Hepatocyte (in vitro differentiated cells): Measurements from ENCODE around the gene TTBK2. TPM values are rescaled to one million over a fixed set of nuclear protein-coding genes. Genes with fewer than 3 reads are reported as not detected.

Source experiments
- DNase-seq: peaks from one replicate; pipeline ENCODE4 v3.0.0-alpha.2; 2016; ENCODE audit warnings: low spot score
- H2AFZ ChIP-seq: fragments of 200-600 bp; sonication (generic); 2 replicates; pipeline ENCODE4 v1.6.0; 2016; ENCODE audit warnings: antibody characterized with exemption, mild to moderate bottlenecking
- H3K27ac ChIP-seq: fragments of 200-600 bp; sonication (generic); 2 replicates; pipeline ENCODE4 v1.5.1; 2016; ENCODE audit warnings: mild to moderate bottlenecking
- H3K27me3 ChIP-seq: fragments of 200-600 bp; sonication (generic); 2 replicates; pipeline ENCODE4 v1.6.1; 2016
- H3K36me3 ChIP-seq: fragments of 200-600 bp; sonication (generic); replicated peaks from 2 replicates; pipeline ENCODE4 v1.5.1; 2016; ENCODE audit warnings: low read depth; ENCODE audit not compliant: insufficient read depth
- H3K4me1 ChIP-seq: fragments of 200-600 bp; sonication (generic); 2 replicates; pipeline ENCODE4 v1.5.1; 2016; ENCODE audit warnings: mild to moderate bottlenecking, moderate library complexity; ENCODE audit not compliant: insufficient read depth
- H3K4me2 ChIP-seq: fragments of 200-600 bp; sonication (generic); 2 replicates; pipeline ENCODE4 v1.6.0; 2016
- H3K4me3 ChIP-seq: fragments of 200-600 bp; sonication (generic); 2 replicates; pipeline ENCODE4 v1.5.1; 2016; ENCODE audit warnings: mild to moderate bottlenecking
- H3K79me2 ChIP-seq: fragments of 200-600 bp; sonication (generic); 2 replicates; pipeline ENCODE4 v1.6.0; 2017; ENCODE audit warnings: mild to moderate bottlenecking
- H3K9me2 ChIP-seq: fragments of 200-600 bp; sonication (generic); replicated peaks from 2 replicates; pipeline ENCODE4 v1.6.0; 2017; ENCODE audit warnings: mild to moderate bottlenecking; ENCODE audit not compliant: insufficient read depth
- H3K9me3 ChIP-seq: fragments of 200-600 bp; sonication (generic); 2 replicates; pipeline ENCODE4 v1.5.1; 2016; ENCODE audit warnings: low read depth, mild to moderate bottlenecking
- H4K20me1 ChIP-seq: fragments of 200-600 bp; sonication (generic); 2 replicates; pipeline ENCODE4 v1.6.0; 2016; ENCODE audit warnings: mild to moderate bottlenecking; ENCODE audit not compliant: insufficient read depth, poor library complexity, severe bottlenecking
- EZH2 ChIP-seq: fragments of 200-600 bp; sonication (generic); IDR thresholded peaks from 2 replicates; pipeline ENCODE4 v1.6.1; 2016; ENCODE audit warnings: antibody characterized with exemption, mild to moderate bottlenecking, borderline replicate concordance
- EZH2phosphoT487 ChIP-seq: fragments of 200-600 bp; sonication (generic); IDR thresholded peaks from one replicate; pipeline ENCODE4 v1.6.1; 2018; ENCODE audit warnings: antibody characterized with exemption, mild to moderate bottlenecking, low read depth, moderate library complexity; ENCODE audit not compliant: unreplicated experiment, severe bottlenecking
- WGBS: methylation state at CpG from one replicate; pipeline ENCODE4 v1.1.6; 2016; ENCODE audit warnings: low lambda C conversion rate; ENCODE audit errors: missing lambda C conversion rate; 5-methylcytosine and 5-hydroxymethylcytosine counted together
- polyA plus RNA-seq: library from polyadenylated mRNA; unstranded; fragments of >200 nt; fragmentation: Nextera tagmentation; extraction: Ambion mirVana; gene quantifications from 2 replicates; pipeline ENCODE4 v1.2.1, GENCODE V29; 2016
- total RNA-seq: library from RNA; depleted of rRNA; stranded (reverse); fragments of >200 nt; gene quantifications from 2 replicates; pipeline ENCODE4 v1.2.3, GENCODE V29; 2014
- TF ChIP-seq, protein P1 (sequence below): fragments of 200-600 bp; sonication (generic); IDR thresholded peaks from 2 replicates; pipeline ENCODE4 v1.5.1; 2016; ENCODE audit warnings: antibody characterized with exemption, mild to moderate bottlenecking; ENCODE audit not compliant: poor library complexity

The TTBK2 gene
- total and polyA plus RNA-seq, 2 experiments from 2014 or later: 3.8 to 8.5 TPM

DNA sequence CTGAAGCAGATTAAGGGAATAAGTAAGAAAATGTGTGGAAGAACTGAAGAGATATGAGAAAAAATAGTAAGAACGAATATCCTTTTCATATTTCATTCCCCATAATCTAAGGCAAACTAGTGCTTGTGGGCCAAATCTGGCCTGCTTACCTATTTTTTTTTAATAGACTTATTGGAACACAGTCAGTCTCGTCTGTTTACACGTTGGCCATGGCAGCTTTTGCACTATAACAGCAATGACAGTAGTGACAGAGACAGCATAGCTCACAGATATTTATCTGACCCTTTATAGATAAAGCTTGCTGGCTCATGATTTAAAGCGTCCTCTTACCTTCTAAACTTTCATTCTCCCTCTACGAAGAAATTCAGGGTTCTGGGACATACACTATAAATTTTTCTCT lies 133.6 kb downstream of the TTBK2 start:
- H3K4me2 ChIP-seq: no peak overlapping the region
- TF ChIP-seq, protein P1, sequence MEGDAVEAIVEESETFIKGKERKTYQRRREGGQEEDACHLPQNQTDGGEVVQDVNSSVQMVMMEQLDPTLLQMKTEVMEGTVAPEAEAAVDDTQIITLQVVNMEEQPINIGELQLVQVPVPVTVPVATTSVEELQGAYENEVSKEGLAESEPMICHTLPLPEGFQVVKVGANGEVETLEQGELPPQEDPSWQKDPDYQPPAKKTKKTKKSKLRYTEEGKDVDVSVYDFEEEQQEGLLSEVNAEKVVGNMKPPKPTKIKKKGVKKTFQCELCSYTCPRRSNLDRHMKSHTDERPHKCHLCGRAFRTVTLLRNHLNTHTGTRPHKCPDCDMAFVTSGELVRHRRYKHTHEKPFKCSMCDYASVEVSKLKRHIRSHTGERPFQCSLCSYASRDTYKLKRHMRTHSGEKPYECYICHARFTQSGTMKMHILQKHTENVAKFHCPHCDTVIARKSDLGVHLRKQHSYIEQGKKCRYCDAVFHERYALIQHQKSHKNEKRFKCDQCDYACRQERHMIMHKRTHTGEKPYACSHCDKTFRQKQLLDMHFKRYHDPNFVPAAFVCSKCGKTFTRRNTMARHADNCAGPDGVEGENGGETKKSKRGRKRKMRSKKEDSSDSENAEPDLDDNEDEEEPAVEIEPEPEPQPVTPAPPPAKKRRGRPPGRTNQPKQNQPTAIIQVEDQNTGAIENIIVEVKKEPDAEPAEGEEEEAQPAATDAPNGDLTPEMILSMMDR: no peak
- TF ChIP-seq EZH2: no peak
- no peak overlapping the region for H3K27ac ChIP-seq
- H3K79me2 ChIP-seq: no peaks in the 10 kb centered on the region
- no peaks in the 10 kb centered on the region for H4K20me1 ChIP-seq
- H2AFZ ChIP-seq: no peak overlapping the region
- 89% methylated on average over 5 of the region's 5 CpGs for WGBS
- H3K9me3 ChIP-seq: no peaks in the 10 kb centered on the region
- no peak overlapping the region for H3K4me3 ChIP-seq
- DNase-seq: no peak
- no peaks in the 10 kb centered on the region for H3K9me2 ChIP-seq
- H3K27me3 ChIP-seq: no peaks in the 10 kb centered on the region
- no peaks in the 10 kb centered on the region for H3K36me3 ChIP-seq
- H3K4me1 ChIP-seq: no peaks in the 10 kb centered on the region

DNA sequence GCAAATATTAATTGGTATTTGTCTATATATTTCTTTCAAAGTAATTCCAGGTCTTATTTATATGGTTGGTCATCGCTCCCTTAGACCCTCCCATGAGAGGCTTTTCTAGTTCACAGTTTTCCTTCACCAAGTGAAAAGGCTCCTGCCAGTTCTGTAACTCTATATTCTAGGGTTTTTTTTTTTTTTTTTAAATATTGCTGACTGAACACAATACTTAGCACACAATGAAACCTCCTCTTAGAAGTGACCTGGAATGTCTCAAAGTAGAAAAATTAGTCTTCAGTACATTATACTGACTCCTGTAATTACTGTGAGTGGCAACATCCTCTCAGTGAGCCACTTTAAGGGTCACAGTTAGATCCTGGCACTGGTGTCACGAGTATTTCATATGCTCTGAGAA lies 135.0 kb downstream of the TTBK2 start:
- H3K79me2 ChIP-seq: no peaks in the 10 kb centered on the region
- H3K9me3 ChIP-seq: no peaks in the 10 kb centered on the region
- H3K27me3 ChIP-seq: no peaks in the 10 kb centered on the region
- no peaks in the 10 kb centered on the region for H3K9me2 ChIP-seq
- H3K4me3 ChIP-seq: no peak overlapping the region
- no peak overlapping the region for H3K27ac ChIP-seq
- TF ChIP-seq EZH2: no peak
- TF ChIP-seq EZH2phosphoT487: no peak
- TF ChIP-seq, protein P1: no peak
- H3K4me1 ChIP-seq: no peaks in the 10 kb centered on the region
- no peak for DNase-seq
- H4K20me1 ChIP-seq: no peaks in the 10 kb centered on the region
- WGBS: 99% methylated on average over 2 of the region's 2 CpGs
- H3K36me3 ChIP-seq: no peaks in the 10 kb centered on the region
- H2AFZ ChIP-seq: no peak overlapping the region
- H3K4me2 ChIP-seq: no peak overlapping the region

DNA sequence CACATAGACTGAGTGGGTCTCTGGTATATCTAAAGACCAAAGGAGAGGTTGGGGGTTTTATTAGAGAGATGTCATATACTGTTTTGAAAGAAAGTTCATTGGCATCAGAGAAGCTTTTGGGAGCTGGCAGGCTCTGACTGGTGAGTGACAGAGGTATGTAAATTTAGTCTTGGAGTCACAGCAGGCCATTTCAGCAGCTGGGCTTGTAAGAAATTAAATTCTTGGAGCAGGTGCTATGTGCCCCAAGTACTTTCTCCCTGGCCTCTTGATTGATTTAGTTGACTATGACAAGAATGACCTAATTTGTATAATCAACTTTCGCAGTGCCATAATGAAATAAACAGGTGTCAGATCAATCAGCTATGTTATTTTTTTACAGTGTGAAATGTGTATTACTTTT lies 135.9 kb downstream of the TTBK2 start:
- WGBS: 96% methylated on average over 1 of the region's 1 CpG
- H3K27me3 ChIP-seq: no peaks in the 10 kb centered on the region
- TF ChIP-seq EZH2 (no peak), EZH2phosphoT487 (no peak)
- TF ChIP-seq, protein P1: no peak
- no peaks in the 10 kb centered on the region for H3K79me2 ChIP-seq
- no peak overlapping the region for H3K4me2 ChIP-seq
- no peaks in the 10 kb centered on the region for H4K20me1 ChIP-seq
- no peaks in the 10 kb centered on the region for H3K4me1 ChIP-seq
- H3K36me3 ChIP-seq: no peaks in the 10 kb centered on the region
- H3K27ac ChIP-seq: no peak overlapping the region
- DNase-seq: no peak
- no peak overlapping the region for H2AFZ ChIP-seq
- H3K4me3 ChIP-seq: no peak overlapping the region
- no peaks in the 10 kb centered on the region for H3K9me2 ChIP-seq
- H3K9me3 ChIP-seq: no peaks in the 10 kb centered on the region

GRCh38 chr15:42782716-42783115 lies 137.9 kb downstream of the TTBK2 start:
- H3K27ac ChIP-seq: no peak overlapping the region
- DNase-seq: no peak
- H3K36me3 ChIP-seq: no peaks in the 10 kb centered on the region
- H3K4me1 ChIP-seq: no peaks in the 10 kb centered on the region
- 97% methylated on average over 4 of the region's 4 CpGs for WGBS
- H2AFZ ChIP-seq: no peak overlapping the region
- no peaks in the 10 kb centered on the region for H3K9me3 ChIP-seq
- H3K79me2 ChIP-seq: no peaks in the 10 kb centered on the region
- no peaks in the 10 kb centered on the region for H3K9me2 ChIP-seq
- no peak for TF ChIP-seq EZH2
- TF ChIP-seq, protein P1: no peak
- TF ChIP-seq EZH2phosphoT487: no peak
- H4K20me1 ChIP-seq: no peaks in the 10 kb centered on the region
- H3K4me3 ChIP-seq: no peak overlapping the region
- no peaks in the 10 kb centered on the region for H3K27me3 ChIP-seq
- no peak overlapping the region for H3K4me2 ChIP-seq
